SK-N-SH treated with all-trans-retinoic acid at 6 μM for 48 hours (cell line): ENCODE data around the gene DYNLT2.

ENCODE experiments used
- RARB ChIP-seq: fragments of 250-450 bp; sonication (Bioruptor Pico); IDR thresholded peaks from 2 replicates; pipeline ENCODE4 v1.8.0; 2021; ENCODE audit warnings: mild to moderate bottlenecking, moderate library complexity
- ZNF70 ChIP-seq: fragments of 450-650 bp; formaldehyde crosslinking; IDR thresholded peaks from 2 replicates; pipeline ENCODE4 v1.5.0; 2020; ENCODE audit warnings: mild to moderate bottlenecking, moderate library complexity

DYNLT2 gene

GRCh38 chr6:169691260-169691659, 60.1 kb downstream of the DYNLT2 start (continued):
- TF ChIP-seq ZNF70 = no peak
- TF ChIP-seq RARB (CRISPR knock-in tag) = no peak
